ENCODE data around the gene GALNT17.

The GALNT17 gene

GRCh38 chr7:71286924-71287323, 155.0 kb downstream of the GALNT17 start:
- DNase-seq = no peak

- no peak for DNase-seq
Observed at GRCh38 chr7:71290452-71290851, 158.5 kb downstream of the GALNT17 start.

- no peak for DNase-seq
Observed at GRCh38 chr7:71298378-71298777, 166.4 kb downstream of the GALNT17 start.

- DNase-seq = no peak
Observed at GRCh38 chr7:71300086-71300485, 168.1 kb downstream of the GALNT17 start.

GRCh38 chr7:71300603-71301002, 168.7 kb downstream of the GALNT17 start:
- DNase-seq = no peak

GRCh38 chr7:71301167-71301566, 169.2 kb downstream of the GALNT17 start:
- no peak for DNase-seq

- no peak for DNase-seq
Observed at GRCh38 chr7:71303566-71303965, 171.6 kb downstream of the GALNT17 start.

- no peak for DNase-seq
Observed at GRCh38 chr7:71308096-71308495, 176.2 kb downstream of the GALNT17 start.

GRCh38 chr7:71311576-71311975, 179.6 kb downstream of the GALNT17 start:
- DNase-seq = no peak

GRCh38 chr7:71312755-71313490, 181.0 kb downstream of the GALNT17 start:
- no peak for DNase-seq

- no peak for DNase-seq
Observed at GRCh38 chr7:71313553-71313952, 181.6 kb downstream of the GALNT17 start.

GRCh38 chr7:71320916-71321315, 189.0 kb downstream of the GALNT17 start:
- no peak for DNase-seq

GRCh38 chr7:71322201-71322600, 190.3 kb downstream of the GALNT17 start:
- no peak for DNase-seq

GRCh38 chr7:71323726-71324125, 191.8 kb downstream of the GALNT17 start:
- no peak for DNase-seq

- no peak for DNase-seq
Observed at GRCh38 chr7:71325151-71325550, 193.2 kb downstream of the GALNT17 start.

- no peak for DNase-seq
Observed at GRCh38 chr7:71326595-71326994, 194.7 kb downstream of the GALNT17 start.

GRCh38 chr7:71327946-71328345, 196.0 kb downstream of the GALNT17 start:
- DNase-seq = no peak

GRCh38 chr7:71329030-71329660, 197.2 kb downstream of the GALNT17 start:
- DNase-seq = no peak

- no peak for DNase-seq
Observed at GRCh38 chr7:71332207-71332606, 200.3 kb downstream of the GALNT17 start.

GRCh38 chr7:71334541-71334940, 202.6 kb downstream of the GALNT17 start:
- no peak for DNase-seq

- no peak for DNase-seq
Observed at GRCh38 chr7:71338866-71339265, 206.9 kb downstream of the GALNT17 start.

- DNase-seq = no peak
Observed at GRCh38 chr7:71339924-71340323, 208.0 kb downstream of the GALNT17 start.

- no peak for DNase-seq
Observed at GRCh38 chr7:71342202-71342601, 210.3 kb downstream of the GALNT17 start.

- no peak for DNase-seq
Observed at GRCh38 chr7:71343039-71343438, 211.1 kb downstream of the GALNT17 start.

GRCh38 chr7:71343892-71344291, 211.9 kb downstream of the GALNT17 start:
- no peak for DNase-seq
